ENCODE data around the gene TPCN1.

DNA sequence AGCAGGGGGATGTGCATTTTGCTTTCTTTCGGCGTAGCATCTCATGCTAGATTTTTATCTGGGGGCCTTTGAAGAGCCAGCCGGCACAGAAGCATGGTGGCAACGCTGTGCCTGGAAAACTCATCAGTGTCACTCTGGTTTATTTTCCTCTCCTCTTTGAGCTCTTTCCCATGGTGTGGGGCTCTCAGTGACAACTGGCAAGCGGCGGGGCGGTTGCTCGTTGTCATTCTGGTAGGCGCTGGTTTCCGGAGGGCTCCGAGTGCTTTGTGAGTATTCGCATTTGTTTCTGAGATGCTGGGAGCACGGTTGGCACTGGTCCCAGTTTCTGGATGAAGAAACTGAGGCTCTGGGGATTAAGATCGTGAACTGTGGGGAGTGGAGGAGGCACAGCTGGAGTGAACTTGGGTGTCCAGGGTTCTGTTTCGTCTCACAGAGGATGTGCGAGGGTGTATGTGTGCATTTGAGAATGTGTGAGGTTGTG, 23.3 kb downstream of the TPCN1 start:
- no peak for TF ChIP-seq POLR2A (IDR thresholded peaks at IDR 0.05)
- TF ChIP-seq CTCF (IDR thresholded peaks at IDR 0.05), result no peak
